Spleen (tissue), 11 donors: ENCODE measurements around the gene CDKN2AIPNL. TPM values are rescaled to one million over a fixed set of nuclear protein-coding genes. Genes with fewer than 3 reads are reported as not detected.
A peak's percentile ranks its signal among the peaks of the same experiment; 100 is the strongest.

Experiments used
- DNase-seq: peaks from one replicate; pipeline ENCODE4 v3.0.0-alpha.2; 2020
- H3K27ac ChIP-seq, 8 donors: fragments of 200-600 bp; sonication (generic) in 7 of 8; 1 replicate in 4 of 8; 2 replicates in 4 of 8; pipeline versions ENCODE4 v1.5.0 to v1.8.0; 2016 to 2021; ENCODE audit warnings: inconsistent platforms in 4 of 8, mild to moderate bottlenecking in 4 of 8, moderate library complexity in 1 of 8
- H3K27me3 ChIP-seq, 7 donors: fragments of 200-600 bp; sonication (generic) in 6 of 7; replicated peaks in 1 of 7; 1 replicate in 4 of 7; 2 replicates in 3 of 7; pipeline versions ENCODE4 v1.5.0 to v1.8.0; 2016 to 2021; ENCODE audit warnings: inconsistent platforms in 3 of 7, mild to moderate bottlenecking in 1 of 7
- H3K36me3 ChIP-seq, 6 donors: fragments of 200-600 bp; sonication (generic) in 5 of 6; 1 replicate in 4 of 6; 2 replicates in 2 of 6; pipeline versions ENCODE4 v1.5.0 to v1.8.0; 2016 to 2021; ENCODE audit warnings: inconsistent platforms in 2 of 6
- H3K4me1 ChIP-seq, 6 donors: fragments of 200-600 bp; sonication (generic) in 5 of 6; 1 replicate in 3 of 6; 2 replicates in 3 of 6; pipeline versions ENCODE4 v1.5.0 to v1.8.0; 2016 to 2021; ENCODE audit warnings: inconsistent platforms in 3 of 6
- H3K4me3 ChIP-seq, 8 donors: fragments of 200-600 bp; sonication (generic) in 7 of 8; 1 replicate in 4 of 8; 2 replicates in 4 of 8; pipeline versions ENCODE4 v1.5.0 to v1.8.0; 2016 to 2021; ENCODE audit warnings: inconsistent platforms in 4 of 8, mild to moderate bottlenecking in 4 of 8, moderate library complexity in 2 of 8
- H3K9me3 ChIP-seq, 8 donors: fragments of 200-600 bp; sonication (generic) in 7 of 8; 1 replicate in 4 of 8; 2 replicates in 4 of 8; pipeline versions ENCODE4 v1.5.0 to v1.8.0; 2016 to 2021; ENCODE audit warnings: inconsistent platforms in 4 of 8
- CTCF ChIP-seq, 11 experiments: fragments of 200-600 bp in 7 of 11; fragments of 450-650 bp in 4 of 11; sonication (generic) in 4 of 11; IDR thresholded peaks in 8 of 11; conservative IDR thresholded peaks in 3 of 11; 1 replicate in 7 of 11; 2 replicates in 4 of 11; pipeline versions ENCODE4 v1.4.0 to v1.8.0; 2016 to 2021; ENCODE audit warnings: antibody characterized with exemption in 11 of 11, inconsistent platforms in 4 of 11, mild to moderate bottlenecking in 1 of 11
- POLR2A ChIP-seq, 3 donors: fragments of 450-650 bp; IDR thresholded peaks; one replicate each; pipeline ENCODE4 v1.5.1; 2017; ENCODE audit warnings: antibody characterized with exemption in 3 of 3, mild to moderate bottlenecking in 1 of 3
- POLR2AphosphoS5 ChIP-seq, 3 donors: sonication (generic); formaldehyde crosslinking; IDR thresholded peaks; one replicate each; pipeline ENCODE4 v1.5.1; 2017; ENCODE audit warnings: antibody characterized with exemption in 3 of 3
- WGBS, 5 donors: extraction: QIAGEN DNeasy Blood & Tissue Kit in 3 of 5; methylation state at CpG; one replicate each; pipeline versions ENCODE4 v1.1.5 to v1.1.7; 2013 to 2018; 5-methylcytosine and 5-hydroxymethylcytosine counted together
- intact Hi-C: fragments of 100-400 bp; cut with DNase I; formaldehyde crosslinking; loops from one replicate; pipeline ENCODE4 v1.15.0; 2023; ENCODE audit warnings: low total_unique reads
- polyA plus RNA-seq, 3 donors: library from polyadenylated mRNA; stranded (reverse); fragments of 200-250 nt; gene quantifications; one replicate each; pipeline ENCODE4 v1.2.1, GENCODE V29; 2013
- total RNA-seq, 7 donors: library from RNA; depleted of rRNA in 3 of 7; stranded (reverse); fragments of >200 nt in 3 of 7; fragmentation: NEBNext Ultra II Directional in 4 of 7; extraction: Animal tissue kit (Norgen Biotek cat#: 25700) in 4 of 7; gene quantifications; one replicate each; pipeline versions ENCODE4 v1.1.0 to v1.2.1, GENCODE V29; 2016 to 2021
- donor health status: healthy with polysubstance abuse.
- donor health status: DM: no; HTN: no; CAD: no; lungs with moderate emphysema.
- donor health status: DM: no; HTN: no; CAD: no.
- donor health status: Bipolar disorder and iron deficiency.
- donor health status: healthy.
- donor health status: DM: no; HTN: no; CAD: no.
- donor health status: DM: yes; HTN: yes; CAD: no.

The CDKN2AIPNL gene
- total and polyA plus RNA-seq, 10 donors: 13.1 to 42.7 (median 16.3) TPM

DNA sequence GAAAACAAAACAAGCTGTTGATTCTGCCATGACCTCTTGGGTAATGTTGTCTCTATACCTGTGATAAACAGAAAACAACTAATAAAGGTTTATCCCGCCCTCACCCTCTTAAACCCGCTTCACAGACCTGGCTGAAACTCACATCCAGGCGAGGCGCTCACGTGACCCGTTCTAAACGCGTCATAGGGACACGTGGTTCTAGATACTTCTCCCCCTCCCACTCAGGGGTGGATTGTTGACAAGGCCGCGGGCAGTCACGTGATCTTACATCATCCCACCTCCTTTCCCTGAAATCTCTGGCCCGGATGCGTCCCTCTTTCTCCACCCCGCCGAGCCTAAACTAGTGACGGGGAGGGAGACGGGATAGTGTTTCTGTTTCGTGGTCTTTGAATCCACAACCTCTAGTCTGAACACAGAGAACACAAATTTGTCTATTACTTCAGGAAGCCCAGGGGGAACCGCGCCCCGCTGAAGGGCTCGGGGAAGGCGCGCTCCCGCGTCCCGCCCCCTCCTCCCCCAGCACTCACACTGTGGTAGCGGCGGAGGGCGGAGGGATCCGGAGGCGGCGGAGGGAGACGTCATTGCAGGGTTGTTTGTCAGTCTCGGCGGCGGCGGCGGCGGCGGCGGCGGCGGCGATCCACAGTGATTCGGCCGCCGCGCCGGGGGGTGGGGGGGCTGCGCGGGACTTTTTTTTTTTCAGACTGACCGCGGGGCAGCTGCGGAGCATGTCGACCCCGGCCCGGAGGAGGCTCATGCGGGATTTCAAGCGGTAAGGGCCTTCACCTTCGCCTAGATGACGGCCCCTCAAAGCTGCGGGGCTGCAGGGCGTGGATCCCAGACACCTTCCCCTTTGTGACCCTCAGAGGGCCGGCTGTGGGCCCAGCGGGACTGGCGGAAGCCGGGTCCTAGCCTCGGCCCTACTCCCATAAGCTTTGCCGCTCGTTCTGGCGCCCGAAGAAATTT, 40.5 kb downstream of the CDKN2AIPNL start, which contains the start of gene UBE2B:
TSS of gene UBE2B (plus strand) at position 699 of the 963 bp plus-strand sequence. CDS start at position 726, 27 bp downstream.
- H3K4me1 ChIP-seq: peaks cover 22 to 74% (median 56%) of the 10 kb centered on the region in 6 donors
- peak within 1 kb of the TSS; percentile 65 to 82 (median 73) for H3K4me3 ChIP-seq
- peak within 1 kb of the TSS; percentile 95 to 100 (median 98) for H3K27ac ChIP-seq
- TF ChIP-seq POLR2AphosphoS5 (IDR thresholded peaks at IDR 0.05): peak; percentile 96 to 99 (median 98)
- TF ChIP-seq POLR2A (IDR thresholded peaks at IDR 0.05): peak in 2 of 3 donors; percentile 74 to 76
- peak in 3 of 11 experiments; percentile 10 to 27 (median 24) for TF ChIP-seq CTCF (IDR thresholded peaks at IDR 0.05 in 8 of 11, conservative IDR thresholded peaks at IDR 0.05 in 3 of 11)
- peak; percentile 99 for DNase-seq
- intact Hi-C loops: no loop called here
- H3K36me3 ChIP-seq: peaks cover 0 to 20% (median 3%) of the 10 kb centered on the region in 6 donors
- WGBS, 5 donors: 0 to 1% (median 1%) methylated on average over 49 to 74 of the region's 74 CpGs
- no peaks in the 10 kb centered on the region for H3K9me3 ChIP-seq
- no peaks in the 10 kb centered on the region for H3K27me3 ChIP-seq

- peaks cover 0 to 12% (median 0%) of the 10 kb centered on the region in 6 donors for H3K36me3 ChIP-seq
- 18 to 27% (median 26%) methylated on average over 5 of the region's 5 CpGs for WGBS, 5 donors
- peak overlapping the region; percentile 95 to 100 (median 98) for H3K27ac ChIP-seq
- intact Hi-C loops: no loop called here
- H3K4me1 ChIP-seq: peaks cover 25 to 76% (median 59%) of the 10 kb centered on the region in 6 donors
- H3K27me3 ChIP-seq: no peaks in the 10 kb centered on the region
- no peaks in the 10 kb centered on the region for H3K9me3 ChIP-seq
- TF ChIP-seq CTCF (IDR thresholded peaks at IDR 0.05 in 8 of 11, conservative IDR thresholded peaks at IDR 0.05 in 3 of 11) (no peak), POLR2AphosphoS5 (IDR thresholded peaks at IDR 0.05) (no peak), POLR2A (IDR thresholded peaks at IDR 0.05) (no peak)
- peak overlapping the region in 7 of 8 donors; percentile 65 to 82 (median 74) for H3K4me3 ChIP-seq
- no peak for DNase-seq
Observed at GRCh38 chr5:134370311-134370870, 41.3 kb downstream of the CDKN2AIPNL start.

DNA sequence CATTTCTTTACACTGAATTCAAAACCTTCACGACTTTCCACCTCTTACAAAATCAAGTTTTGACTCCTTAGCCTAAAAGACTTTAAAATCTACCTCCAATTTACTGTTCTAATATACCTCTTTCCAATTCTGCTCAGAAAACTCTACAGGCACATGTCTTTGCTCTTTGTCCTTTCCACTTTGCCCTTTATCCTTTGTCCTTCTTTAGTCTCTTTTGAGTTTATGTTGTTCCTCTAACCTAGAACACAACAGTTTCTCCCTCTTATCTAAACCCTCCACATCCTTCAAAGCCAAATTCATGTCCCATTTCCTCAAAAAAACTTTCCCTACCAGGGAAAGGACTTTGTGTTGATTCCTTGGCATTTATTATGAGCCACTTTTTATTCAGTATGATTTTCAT, 46.1 kb downstream of the CDKN2AIPNL start:
- no peak overlapping the region for H3K27ac ChIP-seq
- DNase-seq: no peak
- no peaks in the 10 kb centered on the region for H3K27me3 ChIP-seq
- H3K9me3 ChIP-seq: no peaks in the 10 kb centered on the region
- no peak for TF ChIP-seq POLR2A (IDR thresholded peaks at IDR 0.05)
- TF ChIP-seq POLR2AphosphoS5 (IDR thresholded peaks at IDR 0.05): no peak
- no peak for TF ChIP-seq CTCF (IDR thresholded peaks at IDR 0.05 in 8 of 11, conservative IDR thresholded peaks at IDR 0.05 in 3 of 11)
- intact Hi-C loops: no loop called here
- no peak overlapping the region for H3K4me3 ChIP-seq
- WGBS, 5 donors: 93 to 100% (median 97%) methylated on average over 1 of the region's 1 CpG
- H3K36me3 ChIP-seq: no peaks in the 10 kb centered on the region
- H3K4me1 ChIP-seq: peaks cover 13 to 45% (median 29%) of the 10 kb centered on the region in 6 donors
